Neural progenitor cell (in vitro differentiated cells): ENCODE results near the gene SMC5. TPM values are rescaled to one million over a fixed set of nuclear protein-coding genes. Genes with fewer than 3 reads are reported as not detected.

Experiments
- DNase-seq: peaks from one replicate; pipeline ENCODE4 v3.0.0-alpha.2; 2016; ENCODE audit warnings: low spot score
- H2AFZ ChIP-seq: fragments of 200-600 bp; sonication (generic); replicated peaks from 2 replicates; pipeline ENCODE4 v1.6.1; 2016; ENCODE audit warnings: antibody characterized with exemption
- H3F3A ChIP-seq: fragments of 200-600 bp; sonication (generic); 2 replicates; pipeline ENCODE4 v1.6.1; 2016; ENCODE audit warnings: antibody characterized with exemption, low read depth
- H3K27ac ChIP-seq: fragments of 200-600 bp; sonication (generic); 2 replicates; pipeline ENCODE4 v1.5.1; 2016; ENCODE audit warnings: mild to moderate bottlenecking
- H3K27me3 ChIP-seq: fragments of 200-600 bp; sonication (generic); 2 replicates; pipeline ENCODE4 v1.6.1; 2016; ENCODE audit warnings: mild to moderate bottlenecking, moderate library complexity
- H3K36me3 ChIP-seq: fragments of 200-600 bp; sonication (generic); 2 replicates; pipeline ENCODE4 v1.5.1; 2016
- H3K4me1 ChIP-seq: fragments of 200-600 bp; sonication (generic); 2 replicates; pipeline ENCODE4 v1.6.1; 2016; ENCODE audit warnings: mixed run types
- H3K4me2 ChIP-seq: fragments of 200-600 bp; sonication (generic); 2 replicates; pipeline ENCODE4 v1.6.1; 2016
- H3K4me3 ChIP-seq: fragments of 200-600 bp; sonication (generic); 2 replicates; pipeline ENCODE4 v1.5.1; 2016
- H3K79me2 ChIP-seq: fragments of 200-600 bp; sonication (generic); 2 replicates; pipeline ENCODE4 v1.6.1; 2016; ENCODE audit warnings: low read depth
- H3K9ac ChIP-seq: fragments of 200-600 bp; sonication (generic); 2 replicates; pipeline ENCODE4 v1.6.1; 2016
- H3K9me3 ChIP-seq: fragments of 200-600 bp; sonication (generic); 2 replicates; pipeline ENCODE4 v1.5.1; 2016; ENCODE audit warnings: low read depth
- H4K20me1 ChIP-seq: fragments of 200-600 bp; sonication (generic); 2 replicates; pipeline ENCODE4 v1.6.1; 2016; ENCODE audit warnings: low read depth
- H3K27ac Mint-ChIP-seq: 3 replicates; pipeline ENCODE4 v1.8.0; 2021; ENCODE audit warnings: mixed read lengths
- H3K27me3 Mint-ChIP-seq: 2 replicates; pipeline ENCODE4 v1.8.0; 2022; ENCODE audit warnings: low read depth, mild to moderate bottlenecking, inconsistent platforms, moderate library complexity, mixed read lengths; ENCODE audit not compliant: insufficient read depth
- H3K36me3 Mint-ChIP-seq: 3 replicates; pipeline ENCODE4 v1.8.0; 2021; ENCODE audit warnings: mixed read lengths
- H3K4me1 Mint-ChIP-seq: 3 replicates; pipeline ENCODE4 v1.8.0; 2021; ENCODE audit warnings: mixed read lengths
- H3K4me3 Mint-ChIP-seq: 3 replicates; pipeline ENCODE4 v1.8.0; 2021; ENCODE audit warnings: mild to moderate bottlenecking, moderate library complexity, mixed read lengths
- H3K9me3 Mint-ChIP-seq: 3 replicates; pipeline ENCODE4 v1.8.0; 2020; ENCODE audit warnings: mixed read lengths
- EZH2 ChIP-seq: fragments of 200-600 bp; sonication (generic); IDR thresholded peaks from 2 replicates; pipeline ENCODE4 v1.6.1; 2017; ENCODE audit warnings: antibody characterized with exemption, mild to moderate bottlenecking, moderate library complexity
- EZH2phosphoT487 ChIP-seq: fragments of 200-600 bp; sonication (generic); IDR thresholded peaks from 2 replicates; pipeline ENCODE4 v1.6.1; 2017; ENCODE audit warnings: antibody characterized with exemption
- total RNA-seq: library from RNA; depleted of rRNA; stranded (reverse); fragments of >200 nt; gene quantifications from 2 replicates; pipeline ENCODE4 v1.2.3, GENCODE V29; 2015; ENCODE audit warnings: low replicate concordance
- TF ChIP-seq, protein P1 (sequence below): fragments of 200-600 bp; sonication (generic); IDR thresholded peaks from 2 replicates; pipeline ENCODE4 v1.5.1; 2017; ENCODE audit warnings: antibody characterized with exemption, mild to moderate bottlenecking

SMC5 gene
- total RNA-seq, 1 donor from 2014 or later, result 63.1 TPM

DNA sequence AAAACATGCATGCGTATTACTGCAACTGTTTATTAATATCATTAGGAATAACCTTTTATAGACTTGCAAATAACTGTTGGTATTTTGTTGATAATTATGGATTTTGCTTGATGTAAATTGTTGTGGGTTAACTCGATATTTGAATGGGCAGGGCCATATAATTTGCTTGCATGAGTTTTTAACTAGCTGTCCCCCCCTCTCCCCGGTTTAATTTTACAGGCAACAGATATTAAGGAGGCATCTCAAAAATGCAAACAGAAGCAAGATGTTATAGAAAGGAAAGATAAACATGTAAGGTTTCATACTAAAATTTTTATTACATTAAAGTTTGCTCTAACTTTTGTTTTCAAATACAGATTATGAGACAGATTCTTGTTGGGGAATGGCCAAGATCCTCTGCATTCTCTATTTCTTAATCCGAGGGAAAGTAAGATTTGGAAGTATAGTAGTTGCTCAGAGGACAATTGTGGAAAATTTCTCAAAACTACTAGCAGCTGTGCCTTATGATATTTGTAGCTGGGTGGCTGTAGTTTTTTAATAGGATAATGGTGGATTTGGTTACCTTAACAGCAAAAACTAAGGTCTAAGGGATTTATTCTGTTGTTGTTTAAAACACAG lies 27.3 kb downstream of the SMC5 start:
- Mint-ChIP-seq H3K4me3 (no peak overlapping the region), H3K27me3 (no peaks in the 10 kb centered on the region), H3K4me1 (no peaks in the 10 kb centered on the region), H3K9me3 (peaks cover 6% of the 10 kb centered on the region), H3K27ac (no peak overlapping the region), H3K36me3 (peaks cover 52% of the 10 kb centered on the region)
- TF ChIP-seq EZH2, result no peak
- TF ChIP-seq EZH2phosphoT487, result no peak
- TF ChIP-seq, protein P1, sequence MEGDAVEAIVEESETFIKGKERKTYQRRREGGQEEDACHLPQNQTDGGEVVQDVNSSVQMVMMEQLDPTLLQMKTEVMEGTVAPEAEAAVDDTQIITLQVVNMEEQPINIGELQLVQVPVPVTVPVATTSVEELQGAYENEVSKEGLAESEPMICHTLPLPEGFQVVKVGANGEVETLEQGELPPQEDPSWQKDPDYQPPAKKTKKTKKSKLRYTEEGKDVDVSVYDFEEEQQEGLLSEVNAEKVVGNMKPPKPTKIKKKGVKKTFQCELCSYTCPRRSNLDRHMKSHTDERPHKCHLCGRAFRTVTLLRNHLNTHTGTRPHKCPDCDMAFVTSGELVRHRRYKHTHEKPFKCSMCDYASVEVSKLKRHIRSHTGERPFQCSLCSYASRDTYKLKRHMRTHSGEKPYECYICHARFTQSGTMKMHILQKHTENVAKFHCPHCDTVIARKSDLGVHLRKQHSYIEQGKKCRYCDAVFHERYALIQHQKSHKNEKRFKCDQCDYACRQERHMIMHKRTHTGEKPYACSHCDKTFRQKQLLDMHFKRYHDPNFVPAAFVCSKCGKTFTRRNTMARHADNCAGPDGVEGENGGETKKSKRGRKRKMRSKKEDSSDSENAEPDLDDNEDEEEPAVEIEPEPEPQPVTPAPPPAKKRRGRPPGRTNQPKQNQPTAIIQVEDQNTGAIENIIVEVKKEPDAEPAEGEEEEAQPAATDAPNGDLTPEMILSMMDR, result no peak
- no peak overlapping the region for H2AFZ ChIP-seq
- H3K36me3 ChIP-seq, result peaks cover 19% of the 10 kb centered on the region
- no peaks in the 10 kb centered on the region for H3K4me1 ChIP-seq
- no peaks in the 10 kb centered on the region for H3K9me3 ChIP-seq
- H4K20me1 ChIP-seq, result peaks cover 8% of the 10 kb centered on the region
- DNase-seq, result no peak
- no peak overlapping the region for H3K4me3 ChIP-seq
- no peak overlapping the region for H3K9ac ChIP-seq
- peaks cover 10% of the 10 kb centered on the region for H3K79me2 ChIP-seq
- H3K27ac ChIP-seq, result no peak overlapping the region
- no peaks in the 10 kb centered on the region for H3F3A ChIP-seq
- H3K4me2 ChIP-seq, result no peak overlapping the region
- H3K27me3 ChIP-seq, result no peaks in the 10 kb centered on the region

DNA sequence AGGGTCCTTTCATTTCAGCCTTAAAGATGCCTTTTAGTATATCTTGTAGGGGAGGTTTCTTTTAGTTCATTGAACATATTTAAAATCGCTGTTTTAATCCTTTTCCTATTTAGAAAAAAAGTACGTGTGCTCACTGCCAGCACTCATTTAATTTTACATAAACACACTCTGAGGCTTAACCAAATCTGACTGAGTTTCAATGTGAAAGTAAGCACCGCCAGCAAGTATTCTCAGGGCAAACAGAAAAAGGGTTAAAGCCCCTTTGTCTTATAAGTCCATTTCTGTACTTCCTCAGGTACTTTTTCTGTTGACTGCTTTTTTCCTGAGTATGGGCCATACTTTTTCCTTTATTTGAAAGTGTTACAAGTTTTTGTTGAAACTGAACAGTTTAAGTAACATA lies 31.8 kb downstream of the SMC5 start:
- Histone ChIP-seq H3K27me3 (no peaks in the 10 kb centered on the region), H3K4me3 (no peak overlapping the region), H2AFZ (no peak overlapping the region), H3K27ac (no peak overlapping the region), H3K4me2 (no peak overlapping the region), H3F3A (no peaks in the 10 kb centered on the region), H3K4me1 (no peaks in the 10 kb centered on the region), H4K20me1 (no peaks in the 10 kb centered on the region), H3K36me3 (peaks cover 25% of the 10 kb centered on the region), H3K79me2 (peaks cover 36% of the 10 kb centered on the region), H3K9ac (no peak overlapping the region), H3K9me3 (peaks cover 12% of the 10 kb centered on the region)
- Mint-ChIP-seq H3K9me3 (peaks cover 29% of the 10 kb centered on the region), H3K4me1 (no peaks in the 10 kb centered on the region), H3K4me3 (no peak overlapping the region), H3K27me3 (no peaks in the 10 kb centered on the region), H3K27ac (no peak overlapping the region), H3K36me3 (peaks cover 74% of the 10 kb centered on the region)
- no peak for DNase-seq
- TF ChIP-seq, protein P1, result no peak
- no peak for TF ChIP-seq EZH2phosphoT487
- no peak for TF ChIP-seq EZH2

DNA sequence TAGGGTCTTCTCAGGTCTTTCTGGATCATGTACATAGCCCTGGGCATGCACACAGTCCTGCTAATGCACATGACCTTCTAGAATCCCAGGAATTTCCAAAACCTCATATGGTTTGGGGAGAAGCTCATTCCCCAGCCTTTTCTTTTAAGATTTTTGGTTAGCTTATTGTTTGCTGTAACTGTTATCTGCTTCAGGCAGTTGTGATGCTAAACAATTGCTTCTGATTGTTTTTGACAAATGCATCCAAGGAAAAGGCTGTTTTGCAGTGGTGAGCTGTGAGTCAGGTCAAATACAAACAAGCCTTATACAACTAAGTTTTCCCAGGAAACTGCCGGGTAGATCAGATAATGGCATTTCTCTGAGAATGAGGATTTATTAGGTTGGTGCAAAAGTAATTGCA lies 32.7 kb downstream of the SMC5 start:
- Histone ChIP-seq H3K9ac (no peak overlapping the region), H3K79me2 (peaks cover 36% of the 10 kb centered on the region), H2AFZ (no peak overlapping the region), H4K20me1 (no peaks in the 10 kb centered on the region), H3F3A (no peaks in the 10 kb centered on the region), H3K4me1 (no peaks in the 10 kb centered on the region), H3K4me3 (no peak overlapping the region), H3K36me3 (peaks cover 22% of the 10 kb centered on the region), H3K9me3 (peaks cover 12% of the 10 kb centered on the region), H3K4me2 (no peak overlapping the region), H3K27me3 (no peaks in the 10 kb centered on the region), H3K27ac (no peak overlapping the region)
- DNase-seq, result no peak
- Mint-ChIP-seq H3K27me3 (no peaks in the 10 kb centered on the region), H3K27ac (no peak overlapping the region), H3K9me3 (peaks cover 29% of the 10 kb centered on the region), H3K4me1 (no peaks in the 10 kb centered on the region), H3K4me3 (no peak overlapping the region), H3K36me3 (peaks cover 74% of the 10 kb centered on the region)
- TF ChIP-seq, protein P1, result no peak
- TF ChIP-seq EZH2, result no peak
- no peak for TF ChIP-seq EZH2phosphoT487
